HUDEP-2 (cell line): Measurements from ENCODE around the gene HRCT1.
"Not testable (repeated sequence)": the region's sequence is repeated elsewhere in the genome, so short reads cannot be mapped to it uniquely, and the experiment has no call there.

ENCODE experiments used
- DNase-seq, 76 experiments: peaks; one replicate each; lab custom pipeline; 2025; ENCODE audit not compliant: unreplicated experiment in 76 of 76; lab: John Stamatoyannopoulos, UW

The HRCT1 gene

GRCh38 chr9:35915681-35916294 is 9.8 kb downstream of the HRCT1 start:
- DNase-seq, result no peak

GRCh38 chr9:35917261-35917660 is 11.3 kb downstream of the HRCT1 start:
- no peak for DNase-seq

- peak in 2 of 76 experiments; percentile 19 to 52 for DNase-seq
Measured at GRCh38 chr9:35918780-35919179, 12.8 kb downstream of the HRCT1 start.

- no peak for DNase-seq
Measured at GRCh38 chr9:35919212-35920008, 13.4 kb downstream of the HRCT1 start.

- no peak for DNase-seq
Measured at GRCh38 chr9:35920051-35920620, 14.1 kb downstream of the HRCT1 start.

- no peak for DNase-seq
Measured at GRCh38 chr9:35923598-35923926, 17.6 kb downstream of the HRCT1 start.

- DNase-seq, result peak in 53 of 76 experiments; percentile 6 to 74 (median 40)
Measured at GRCh38 chr9:35923927-35924763, 18.1 kb downstream of the HRCT1 start.

GRCh38 chr9:35928591-35929452 is 22.8 kb downstream of the HRCT1 start:
- DNase-seq, result no peak

- no peak for DNase-seq
Measured at GRCh38 chr9:35929453-35929718, 23.4 kb downstream of the HRCT1 start.

- no peak for DNase-seq
Measured at GRCh38 chr9:35930521-35930920, 24.5 kb downstream of the HRCT1 start.

GRCh38 chr9:35930989-35931388 is 25.0 kb downstream of the HRCT1 start:
- no peak for DNase-seq

- DNase-seq, result no peak
Measured at GRCh38 chr9:35932735-35933134, 26.7 kb downstream of the HRCT1 start.

- no peak for DNase-seq
Measured at GRCh38 chr9:35933550-35934067, 27.6 kb downstream of the HRCT1 start.

GRCh38 chr9:35934069-35934468 is 28.1 kb downstream of the HRCT1 start:
- DNase-seq, result not testable (repeated sequence)

- no peak for DNase-seq
Measured at GRCh38 chr9:35935261-35935660, 29.3 kb downstream of the HRCT1 start.

- no peak for DNase-seq
Measured at GRCh38 chr9:35935755-35936509, 29.9 kb downstream of the HRCT1 start.

GRCh38 chr9:35937227-35937626 is 31.2 kb downstream of the HRCT1 start:
- no peak for DNase-seq

- DNase-seq, result no peak
Measured at GRCh38 chr9:35938474-35939356, 32.7 kb downstream of the HRCT1 start.
